NB4 (cell line): Measurements from ENCODE around the gene GMNC.

ENCODE experiments used
- DNase-seq: peaks from one replicate; pipeline ENCODE4 v3.0.0; 2010; ENCODE audit warnings: low read depth
- H3K4me3 ChIP-seq: one replicate; pipeline ENCODE4 v1.5.1; 2011; ENCODE audit warnings: mild to moderate bottlenecking, low read depth, low read length, moderate library complexity
- CTCF ChIP-seq: IDR thresholded peaks from one replicate; pipeline ENCODE4 v1.5.1; 2012; ENCODE audit warnings: low read depth, low read length
- MYC ChIP-seq: IDR thresholded peaks from 2 replicates; pipeline ENCODE4 v1.6.1; 2011; ENCODE audit warnings: low read depth, low read length
- POLR2A ChIP-seq: IDR thresholded peaks from 2 replicates; pipeline ENCODE4 v1.6.1; 2011; ENCODE audit warnings: mild to moderate bottlenecking; ENCODE audit not compliant: insufficient read length; ENCODE audit errors: extremely low read depth
- TF ChIP-seq, protein P1 (sequence below): IDR thresholded peaks from 2 replicates; pipeline ENCODE4 v1.6.1; 2011; ENCODE audit warnings: low read depth, low read length

GMNC gene

GRCh38 chr3:190825386-190826016 lies 37.0 kb downstream of the GMNC start:
- no peak overlapping the region for H3K4me3 ChIP-seq
- DNase-seq = peak; percentile 11
- TF ChIP-seq MYC = no peak
- TF ChIP-seq, protein P1, sequence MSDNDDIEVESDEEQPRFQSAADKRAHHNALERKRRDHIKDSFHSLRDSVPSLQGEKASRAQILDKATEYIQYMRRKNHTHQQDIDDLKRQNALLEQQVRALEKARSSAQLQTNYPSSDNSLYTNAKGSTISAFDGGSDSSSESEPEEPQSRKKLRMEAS = no peak
- TF ChIP-seq POLR2A = no peak
- no peak for TF ChIP-seq CTCF

- H3K4me3 ChIP-seq = peak overlapping the region; percentile 8
- peak; percentile 70 for DNase-seq
- TF ChIP-seq, protein P1 = no peak
- TF ChIP-seq CTCF = peak; percentile 60
These were observed 50.6 kb downstream of the GMNC start for GRCh38 chr3:190811775-190812480.

DNA sequence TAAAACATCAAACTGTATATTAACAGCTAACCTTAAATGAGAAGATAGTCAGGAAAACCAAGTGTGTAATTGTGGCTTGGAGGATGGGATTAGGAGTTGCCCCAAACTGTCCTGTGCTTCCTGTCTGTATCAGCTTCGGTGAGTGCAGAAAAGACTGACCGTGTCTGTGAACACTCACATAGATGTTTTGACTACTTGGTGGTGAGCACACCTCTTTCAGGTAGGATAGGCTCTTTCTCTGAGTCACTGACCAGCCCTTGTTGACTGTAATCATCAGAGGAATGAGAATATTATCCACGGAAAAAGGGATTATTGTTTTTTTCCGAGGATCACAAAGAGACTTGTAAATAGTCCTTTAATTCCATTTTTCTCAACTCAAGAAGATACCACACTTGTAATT lies 51.5 kb downstream of the GMNC start:
- TF ChIP-seq CTCF (no peak), MYC (no peak), POLR2A (no peak)
- TF ChIP-seq, protein P1 = no peak
- no peak overlapping the region for H3K4me3 ChIP-seq
- DNase-seq = no peak

DNA sequence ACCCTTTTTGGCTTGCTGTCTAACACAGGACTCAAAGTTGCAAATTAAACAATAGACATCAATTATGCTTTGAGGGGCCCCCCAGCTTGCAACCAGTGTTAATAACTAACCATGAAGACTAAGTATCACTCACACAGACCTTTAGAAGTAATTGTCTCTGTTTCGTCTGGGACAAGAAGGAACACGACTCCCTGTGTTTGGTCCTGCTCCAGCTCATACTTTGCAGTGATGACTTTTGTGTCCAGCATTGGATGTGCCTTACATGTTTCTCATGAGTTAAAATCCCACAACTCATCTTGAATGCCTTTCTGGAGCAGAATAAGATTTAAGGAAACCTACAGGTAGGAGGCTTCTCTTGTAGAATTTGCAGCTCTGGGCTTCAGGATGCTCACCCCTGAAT lies 53.1 kb downstream of the GMNC start:
- TF ChIP-seq MYC (no peak), POLR2A (no peak), CTCF (no peak)
- TF ChIP-seq, protein P1 = no peak
- no peak for DNase-seq
- H3K4me3 ChIP-seq = no peak overlapping the region

DNA sequence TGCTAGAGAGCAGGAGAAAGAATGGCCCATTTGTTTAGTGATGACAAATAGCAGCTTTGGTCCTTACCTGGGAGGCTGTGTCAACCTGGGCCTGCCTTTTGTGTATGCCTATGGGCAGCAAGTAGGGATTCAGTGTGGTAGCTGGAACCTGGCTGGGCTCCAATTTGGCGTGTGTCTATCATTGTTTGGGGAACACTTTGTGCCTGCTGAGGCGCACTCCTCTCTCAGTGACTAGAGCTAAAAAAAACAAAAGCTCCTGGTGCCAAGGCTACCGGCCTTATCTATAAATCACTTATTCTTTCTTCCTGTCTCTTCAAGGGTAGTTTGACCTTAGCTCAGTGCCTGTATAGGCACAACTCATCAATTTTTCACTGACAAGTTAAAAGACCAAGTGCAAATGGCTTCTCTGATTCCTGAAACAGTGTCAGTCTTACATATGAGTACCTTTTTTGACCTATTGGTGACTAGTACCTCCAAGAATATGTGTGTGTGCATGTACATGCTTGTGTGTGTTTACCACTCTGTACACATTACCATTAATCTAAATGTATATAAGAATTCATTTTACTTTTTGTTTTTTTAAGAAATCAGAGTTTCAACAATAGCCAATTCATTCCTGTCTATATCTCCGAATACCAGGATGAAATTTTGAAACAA lies 54.6 kb downstream of the GMNC start:
- TF ChIP-seq CTCF (no peak), MYC (no peak), POLR2A (no peak)
- TF ChIP-seq, protein P1 = no peak
- H3K4me3 ChIP-seq = no peak overlapping the region
- no peak for DNase-seq
